Endothelial cell of umbilical vein (primary cell): Measurements from ENCODE around the gene ALS2. TPM values are rescaled to one million over a fixed set of nuclear protein-coding genes. Genes with fewer than 3 reads are reported as not detected.

Experiments used
- BruUV-seq: library from RNA; stranded (reverse); fragments of 400-500 nt; replicated peaks from 2 replicates; lab custom pipeline; 2021; lab: Mats Ljungman, UMichigan
- CTCF ChIA-PET: fragments of 300-600, 350-600 bp; sonication (Branson Sonifier 250); formaldehyde crosslinking; loops from one replicate; lab custom pipeline; 2021; ENCODE audit warnings: antibody characterized with exemption, inconsistent platforms; lab: Charles Lee
- POLR2A ChIA-PET: fragments of 300-600, 350-600 bp; sonication (Branson Sonifier 250); formaldehyde crosslinking; loops from one replicate; lab custom pipeline; 2021; ENCODE audit warnings: antibody characterized with exemption, inconsistent platforms; lab: Charles Lee
- DNase-seq: peaks from one replicate; pipeline ENCODE4 v3.0.0-alpha.2; 2011; ENCODE audit warnings: low read depth, low spot score
- FAIRE-seq: peaks from 2 replicates; lab custom pipeline; 2011; peaks lifted over from hg19 to GRCh38; lab: Jason Lieb, UNC
- H2AFZ ChIP-seq: 2 replicates; pipeline ENCODE4 v1.6.0; 2012; ENCODE audit warnings: low read depth, low read length, control low read depth, inconsistent platforms
- H3K27ac ChIP-seq: 2 replicates; pipeline ENCODE4 v1.5.1; 2011; ENCODE audit warnings: low read depth, mild to moderate bottlenecking, control low read depth, low read length, moderate library complexity; ENCODE audit not compliant: insufficient read depth
- H3K27me3 ChIP-seq, 2 experiments: 2 replicates each; pipeline versions ENCODE4 v1.6.0 to v1.6.1; 2011; ENCODE audit warnings: low read length in 2 of 2, mixed read lengths in 1 of 2; ENCODE audit not compliant: control insufficient read depth in 2 of 2, insufficient read depth in 2 of 2
- H3K36me3 ChIP-seq, 2 experiments: 2 replicates in 1 of 2; 3 replicates in 1 of 2; pipeline ENCODE4 v1.5.1; 2011; ENCODE audit warnings: low read length in 2 of 2, mild to moderate bottlenecking in 1 of 2, moderate library complexity in 1 of 2; ENCODE audit not compliant: control insufficient read depth in 2 of 2, insufficient read depth in 2 of 2; ENCODE audit errors: extremely low read depth in 1 of 2
- H3K4me1 ChIP-seq: 3 replicates; pipeline ENCODE4 v1.5.1; 2011; ENCODE audit warnings: mild to moderate bottlenecking, low read length; ENCODE audit not compliant: control insufficient read depth, insufficient read depth; ENCODE audit errors: extremely low read depth
- H3K4me2 ChIP-seq: 2 replicates; pipeline ENCODE4 v1.6.1; 2011; ENCODE audit warnings: low read length, control low read depth, mixed read lengths; ENCODE audit not compliant: insufficient read depth
- H3K4me3 ChIP-seq, 3 experiments: fragments of 200-600 bp in 1 of 3; sonication (generic), shearing (Covaris generic) in 1 of 3; replicated peaks in 1 of 3; 2 replicates each; pipeline ENCODE4 v1.5.1; 2011 to 2016; ENCODE audit warnings: control low read depth in 3 of 3, low read length in 3 of 3, mild to moderate bottlenecking in 2 of 3, inconsistent platforms in 1 of 3, low read depth in 1 of 3, moderate library complexity in 1 of 3; ENCODE audit not compliant: insufficient read depth in 1 of 3
- H3K79me2 ChIP-seq: 2 replicates; pipeline ENCODE4 v1.6.0; 2012; ENCODE audit warnings: low read length, inconsistent platforms; ENCODE audit not compliant: control insufficient read depth, insufficient read depth
- H3K9ac ChIP-seq: replicated peaks from 2 replicates; pipeline ENCODE3; 2011; ENCODE audit warnings: low read length, control low read depth; ENCODE audit not compliant: insufficient read depth; ENCODE audit errors: extremely low read depth
- H3K9me1 ChIP-seq: replicated peaks from 3 replicates; pipeline ENCODE4 v1.6.0; 2011; ENCODE audit warnings: mild to moderate bottlenecking, low read length; ENCODE audit not compliant: control insufficient read depth, insufficient read depth; ENCODE audit errors: extremely low read depth
- H3K9me3 ChIP-seq: replicated peaks from 2 replicates; pipeline ENCODE4 v1.5.1; 2012; ENCODE audit warnings: low read length, inconsistent platforms; ENCODE audit not compliant: control insufficient read depth, insufficient read depth
- H4K20me1 ChIP-seq: replicated peaks from 2 replicates; pipeline ENCODE3; 2011; ENCODE audit warnings: mild to moderate bottlenecking, low read length; ENCODE audit not compliant: control insufficient read depth, insufficient read depth; ENCODE audit errors: extremely low read depth
- EZH2 ChIP-seq: IDR thresholded peaks from 2 replicates; pipeline ENCODE4 v1.6.1; 2012; ENCODE audit warnings: borderline replicate concordance, low read depth, mild to moderate bottlenecking, moderate library complexity, low read length, inconsistent platforms; ENCODE audit not compliant: severe bottlenecking
- FOS ChIP-seq: IDR thresholded peaks from 2 replicates; pipeline ENCODE4 v1.6.1; 2011; ENCODE audit warnings: mild to moderate bottlenecking, low read length, moderate library complexity, borderline replicate concordance; ENCODE audit not compliant: insufficient read depth
- GATA2 ChIP-seq: IDR thresholded peaks from 2 replicates; pipeline ENCODE4 v1.7.0; 2011; ENCODE audit warnings: low read depth, mild to moderate bottlenecking, moderate library complexity, mixed read lengths, low read length; ENCODE audit not compliant: insufficient read length, insufficient read depth
- JUN ChIP-seq: IDR thresholded peaks from 2 replicates; pipeline ENCODE4 v1.6.1; 2011; ENCODE audit warnings: borderline replicate concordance, low read depth; ENCODE audit not compliant: insufficient read length, insufficient read depth
- MAX ChIP-seq: IDR thresholded peaks from 2 replicates; pipeline ENCODE4 v1.6.1; 2011; ENCODE audit not compliant: insufficient read depth, insufficient read length
- MYC ChIP-seq: IDR thresholded peaks from one replicate; pipeline ENCODE4 v1.6.1; 2011; ENCODE audit warnings: mild to moderate bottlenecking, low read depth, low read length
- POLR2A ChIP-seq: IDR thresholded peaks from 2 replicates; pipeline ENCODE4 v1.6.1; 2012; ENCODE audit warnings: low read depth, mild to moderate bottlenecking, control low read depth, low read length
- POLR2AphosphoS5 ChIP-seq: IDR thresholded peaks from 2 replicates; pipeline ENCODE4 v1.6.1; 2012; ENCODE audit warnings: low read depth, mild to moderate bottlenecking, control low read depth, low read length, moderate library complexity; ENCODE audit not compliant: insufficient read depth
- dilution Hi-C: fragments of 300-500 bp; cut with MboI; formaldehyde crosslinking; loops from one replicate; pipeline ENCODE4 v1.15.0; 2019; ENCODE audit warnings: low sequenced_read_pairs; ENCODE audit not compliant: extremely low pct_ligation_motif_present
- intact Hi-C: fragments of 100-400 bp; cut with micrococcal nuclease; formaldehyde crosslinking; loops from one replicate; pipeline ENCODE4 v1.10.0; 2022
- polyA plus RNA-seq, 4 experiments: library from polyadenylated mRNA; depleted of rRNA in 3 of 4; stranded (reverse) in 3 of 4; unstranded in 1 of 4; fragments of >200 nt; gene quantifications; 2 replicates each; pipeline versions ENCODE4 v1.2.1 to v1.2.3, GENCODE V29; 2011 to 2012; ENCODE audit warnings: missing spikeins in 1 of 4
- total RNA-seq: library from RNA; stranded (reverse); gene quantifications from 2 replicates; pipeline ENCODE4 v1.2.3, GENCODE V29; 2021
- TF ChIP-seq, protein P1 (sequence below), 2 donors: IDR thresholded peaks; 1 replicate in 1 of 2; 2 replicates in 1 of 2; pipeline ENCODE4 v1.5.1; 2011; ENCODE audit warnings: low read length in 2 of 2, mild to moderate bottlenecking in 2 of 2, moderate library complexity in 2 of 2, control low read depth in 1 of 2, inconsistent platforms in 1 of 2, low read depth in 1 of 2; ENCODE audit not compliant: insufficient read depth in 1 of 2; ENCODE audit errors: extremely low read depth in 1 of 2

Gene ALS2
- total and polyA plus RNA-seq, 2 donors (not counting 3 experiments of a cell fraction or from before 2014, with no cell fraction given), result 13.1 to 36.1 TPM

DNA sequence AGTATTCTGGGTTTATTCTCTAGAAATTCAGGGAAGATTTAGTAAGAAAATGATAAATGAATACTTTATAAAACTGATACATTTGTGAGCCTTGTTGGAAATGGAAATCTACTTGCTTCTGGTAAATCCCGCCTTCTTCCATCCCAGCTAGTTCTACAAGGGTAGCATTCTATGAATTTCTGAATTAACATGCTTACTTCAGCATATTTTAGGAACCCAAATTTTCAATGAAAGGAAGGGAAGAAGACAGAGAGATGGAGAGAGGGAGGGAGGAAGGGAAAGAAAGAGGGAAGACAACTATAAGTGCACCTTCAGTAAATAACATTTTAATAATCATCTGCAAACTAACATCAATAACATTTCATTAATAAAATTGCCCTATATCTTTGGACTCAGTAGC lies 110.9 kb downstream of the ALS2 start:
- no peak overlapping the region for H3K4me3 ChIP-seq
- DNase-seq (no peak), FAIRE-seq (no peak)
- POLR2A ChIA-PET, result no interaction called here
- H2AFZ ChIP-seq, result no peak overlapping the region
- no peaks in the 10 kb centered on the region for H3K36me3 ChIP-seq
- BruUV-seq, result no TSS peak
- no peak overlapping the region for H3K27ac ChIP-seq
- dilution Hi-C loops (no loop called here), intact Hi-C loops (no loop called here)
- CTCF ChIA-PET, result interaction anchor here (1.2 to 2.0 kb wide), 3 partner anchors 22 to 39 kb away, joined by 3 to 6 read pairs (median 4); no protein-coding TSS in a partner anchor
- H3K4me1 ChIP-seq, result peaks cover 2% of the 10 kb centered on the region
- TF ChIP-seq JUN (no peak), GATA2 (no peak), POLR2AphosphoS5 (no peak), MYC (no peak), FOS (no peak), MAX (no peak), EZH2 (no peak), POLR2A (no peak)
- TF ChIP-seq, protein P1, sequence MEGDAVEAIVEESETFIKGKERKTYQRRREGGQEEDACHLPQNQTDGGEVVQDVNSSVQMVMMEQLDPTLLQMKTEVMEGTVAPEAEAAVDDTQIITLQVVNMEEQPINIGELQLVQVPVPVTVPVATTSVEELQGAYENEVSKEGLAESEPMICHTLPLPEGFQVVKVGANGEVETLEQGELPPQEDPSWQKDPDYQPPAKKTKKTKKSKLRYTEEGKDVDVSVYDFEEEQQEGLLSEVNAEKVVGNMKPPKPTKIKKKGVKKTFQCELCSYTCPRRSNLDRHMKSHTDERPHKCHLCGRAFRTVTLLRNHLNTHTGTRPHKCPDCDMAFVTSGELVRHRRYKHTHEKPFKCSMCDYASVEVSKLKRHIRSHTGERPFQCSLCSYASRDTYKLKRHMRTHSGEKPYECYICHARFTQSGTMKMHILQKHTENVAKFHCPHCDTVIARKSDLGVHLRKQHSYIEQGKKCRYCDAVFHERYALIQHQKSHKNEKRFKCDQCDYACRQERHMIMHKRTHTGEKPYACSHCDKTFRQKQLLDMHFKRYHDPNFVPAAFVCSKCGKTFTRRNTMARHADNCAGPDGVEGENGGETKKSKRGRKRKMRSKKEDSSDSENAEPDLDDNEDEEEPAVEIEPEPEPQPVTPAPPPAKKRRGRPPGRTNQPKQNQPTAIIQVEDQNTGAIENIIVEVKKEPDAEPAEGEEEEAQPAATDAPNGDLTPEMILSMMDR (IDR thresholded peaks at IDR 0.05; ENCODE audit: extremely low read depth in 1 of 2, insufficient read depth in 1 of 2, low read depth in 1 of 2, low read length in 2 of 2), result no peak
- no peaks in the 10 kb centered on the region for H3K9me3 ChIP-seq
- no peak overlapping the region for H3K9ac ChIP-seq
- no peaks in the 10 kb centered on the region for H3K79me2 ChIP-seq
- H3K9me1 ChIP-seq, result no peaks in the 10 kb centered on the region
- H3K27me3 ChIP-seq, result no peaks in the 10 kb centered on the region
- H3K4me2 ChIP-seq, result no peak overlapping the region
- H4K20me1 ChIP-seq, result no peaks in the 10 kb centered on the region
